Measurements from ENCODE around the gene OR2A12.

DNA sequence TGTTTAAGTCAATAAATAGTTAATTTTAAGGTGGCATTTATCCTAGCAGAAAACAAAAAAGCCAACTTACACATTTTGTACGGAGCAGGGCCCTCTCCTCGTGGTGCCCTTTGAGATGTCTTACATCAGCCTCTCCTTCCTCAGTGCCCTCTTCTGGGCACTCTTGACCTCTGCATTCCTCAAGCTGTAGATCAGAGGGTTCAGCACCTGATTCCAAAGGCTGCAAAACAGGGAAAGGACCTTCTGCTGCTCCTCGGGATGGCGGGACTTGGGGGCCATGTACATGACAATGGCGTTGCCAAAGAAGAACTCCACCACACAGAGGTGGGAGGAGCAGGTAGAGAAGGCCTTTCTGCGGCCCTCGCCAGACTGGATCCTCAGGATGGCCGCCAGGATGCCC is 32.3 kb downstream of the OR2A12 start:
- TF ChIP-seq, protein P1, sequence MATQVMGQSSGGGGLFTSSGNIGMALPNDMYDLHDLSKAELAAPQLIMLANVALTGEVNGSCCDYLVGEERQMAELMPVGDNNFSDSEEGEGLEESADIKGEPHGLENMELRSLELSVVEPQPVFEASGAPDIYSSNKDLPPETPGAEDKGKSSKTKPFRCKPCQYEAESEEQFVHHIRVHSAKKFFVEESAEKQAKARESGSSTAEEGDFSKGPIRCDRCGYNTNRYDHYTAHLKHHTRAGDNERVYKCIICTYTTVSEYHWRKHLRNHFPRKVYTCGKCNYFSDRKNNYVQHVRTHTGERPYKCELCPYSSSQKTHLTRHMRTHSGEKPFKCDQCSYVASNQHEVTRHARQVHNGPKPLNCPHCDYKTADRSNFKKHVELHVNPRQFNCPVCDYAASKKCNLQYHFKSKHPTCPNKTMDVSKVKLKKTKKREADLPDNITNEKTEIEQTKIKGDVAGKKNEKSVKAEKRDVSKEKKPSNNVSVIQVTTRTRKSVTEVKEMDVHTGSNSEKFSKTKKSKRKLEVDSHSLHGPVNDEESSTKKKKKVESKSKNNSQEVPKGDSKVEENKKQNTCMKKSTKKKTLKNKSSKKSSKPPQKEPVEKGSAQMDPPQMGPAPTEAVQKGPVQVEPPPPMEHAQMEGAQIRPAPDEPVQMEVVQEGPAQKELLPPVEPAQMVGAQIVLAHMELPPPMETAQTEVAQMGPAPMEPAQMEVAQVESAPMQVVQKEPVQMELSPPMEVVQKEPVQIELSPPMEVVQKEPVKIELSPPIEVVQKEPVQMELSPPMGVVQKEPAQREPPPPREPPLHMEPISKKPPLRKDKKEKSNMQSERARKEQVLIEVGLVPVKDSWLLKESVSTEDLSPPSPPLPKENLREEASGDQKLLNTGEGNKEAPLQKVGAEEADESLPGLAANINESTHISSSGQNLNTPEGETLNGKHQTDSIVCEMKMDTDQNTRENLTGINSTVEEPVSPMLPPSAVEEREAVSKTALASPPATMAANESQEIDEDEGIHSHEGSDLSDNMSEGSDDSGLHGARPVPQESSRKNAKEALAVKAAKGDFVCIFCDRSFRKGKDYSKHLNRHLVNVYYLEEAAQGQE (IDR thresholded peaks at IDR 0.05; ENCODE audit: borderline replicate concordance), result no peak
- TF ChIP-seq, protein P2, sequence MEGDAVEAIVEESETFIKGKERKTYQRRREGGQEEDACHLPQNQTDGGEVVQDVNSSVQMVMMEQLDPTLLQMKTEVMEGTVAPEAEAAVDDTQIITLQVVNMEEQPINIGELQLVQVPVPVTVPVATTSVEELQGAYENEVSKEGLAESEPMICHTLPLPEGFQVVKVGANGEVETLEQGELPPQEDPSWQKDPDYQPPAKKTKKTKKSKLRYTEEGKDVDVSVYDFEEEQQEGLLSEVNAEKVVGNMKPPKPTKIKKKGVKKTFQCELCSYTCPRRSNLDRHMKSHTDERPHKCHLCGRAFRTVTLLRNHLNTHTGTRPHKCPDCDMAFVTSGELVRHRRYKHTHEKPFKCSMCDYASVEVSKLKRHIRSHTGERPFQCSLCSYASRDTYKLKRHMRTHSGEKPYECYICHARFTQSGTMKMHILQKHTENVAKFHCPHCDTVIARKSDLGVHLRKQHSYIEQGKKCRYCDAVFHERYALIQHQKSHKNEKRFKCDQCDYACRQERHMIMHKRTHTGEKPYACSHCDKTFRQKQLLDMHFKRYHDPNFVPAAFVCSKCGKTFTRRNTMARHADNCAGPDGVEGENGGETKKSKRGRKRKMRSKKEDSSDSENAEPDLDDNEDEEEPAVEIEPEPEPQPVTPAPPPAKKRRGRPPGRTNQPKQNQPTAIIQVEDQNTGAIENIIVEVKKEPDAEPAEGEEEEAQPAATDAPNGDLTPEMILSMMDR (IDR thresholded peaks at IDR 0.05; ENCODE audit: poor library complexity, severe bottlenecking), result no peak
- no peak for TF ChIP-seq MXI1 (conservative IDR thresholded peaks at IDR 0.05; ENCODE audit: poor library complexity, severe bottlenecking)
- TF ChIP-seq EP300 (conservative IDR thresholded peaks at IDR 0.05; ENCODE audit: poor library complexity, severe bottlenecking), result no peak
- TF ChIP-seq POLR2AphosphoS5 (IDR thresholded peaks at IDR 0.05), result no peak
- no peak for TF ChIP-seq EZH2 (IDR thresholded peaks at IDR 0.05; ENCODE audit: borderline replicate concordance, insufficient read depth, low read length, poor library complexity, severe bottlenecking)
